ENCODE results near the gene RAB40C.

Gene RAB40C

DNA sequence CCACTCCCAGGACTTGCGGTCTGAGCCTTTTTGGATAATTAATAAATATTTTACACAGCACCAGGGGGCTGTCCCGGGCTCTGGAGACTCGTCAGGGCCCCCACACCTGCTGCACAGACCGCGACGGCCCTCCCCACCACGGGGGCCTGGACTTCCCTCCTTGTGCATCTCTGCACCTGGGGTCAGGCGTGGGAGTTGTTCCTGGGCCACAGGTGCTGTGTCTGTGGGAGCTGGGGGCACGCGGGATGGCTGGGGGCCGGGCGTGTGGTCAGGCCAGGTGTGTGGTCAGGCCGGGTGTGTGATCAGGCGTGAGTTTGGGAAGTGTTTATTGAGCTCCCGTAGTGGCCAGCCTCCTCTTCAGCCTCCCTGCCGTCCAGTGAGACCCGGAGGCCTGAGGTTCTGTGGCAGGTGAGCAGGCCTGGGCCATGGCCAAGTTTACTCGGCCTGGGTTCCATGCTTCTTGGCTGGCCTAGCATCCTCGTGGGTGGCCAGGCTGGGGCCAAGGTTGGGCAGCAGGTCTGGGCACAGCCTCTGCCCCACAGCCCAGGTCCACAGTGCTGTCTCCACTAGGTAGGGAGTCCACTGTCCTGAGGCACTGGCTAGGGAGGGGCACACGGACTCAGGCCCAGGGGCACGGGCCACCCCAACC lies 88.5 kb downstream of the RAB40C start:
- no peak for DNase-seq (ENCODE audit: low read depth in 3 of 3, low spot score in 1 of 3)
